Duodenal mucosa (tissue), 2 donors: ENCODE measurements around the gene TBC1D1.

ENCODE experiments used
- H3K27ac ChIP-seq: one replicate; pipeline ENCODE4 v1.7.0; 2013; ENCODE audit warnings: low read depth, low read length
- H3K27me3 ChIP-seq, 2 donors: one replicate each; pipeline ENCODE4 v1.7.0; 2013; ENCODE audit warnings: low read length in 2 of 2, control low read depth in 1 of 2; ENCODE audit not compliant: insufficient read depth in 2 of 2, control insufficient read depth in 1 of 2
- H3K36me3 ChIP-seq, 2 donors: one replicate each; pipeline ENCODE4 v1.7.0; 2013; ENCODE audit warnings: low read length in 2 of 2, control low read depth in 1 of 2; ENCODE audit not compliant: insufficient read depth in 2 of 2, control insufficient read depth in 1 of 2
- H3K4me1 ChIP-seq, 2 donors: one replicate each; pipeline ENCODE4 v1.7.0; 2013; ENCODE audit warnings: low read length in 2 of 2, control low read depth in 1 of 2; ENCODE audit not compliant: insufficient read depth in 2 of 2, control insufficient read depth in 1 of 2
- H3K4me3 ChIP-seq, 2 donors: one replicate each; pipeline ENCODE4 v1.7.0; 2013; ENCODE audit warnings: low read length in 2 of 2, low read depth in 1 of 2
- H3K9ac ChIP-seq, 2 donors: one replicate each; pipeline ENCODE4 v1.7.0; 2013; ENCODE audit warnings: low read length in 2 of 2, low read depth in 1 of 2
- H3K9me3 ChIP-seq, 2 donors: one replicate each; pipeline ENCODE4 v1.7.0; 2013; ENCODE audit warnings: low read length in 2 of 2, control low read depth in 1 of 2; ENCODE audit not compliant: control insufficient read depth in 1 of 2

The TBC1D1 gene

GRCh38 chr4:38105475-38106220 is 214.8 kb downstream of the TBC1D1 start:
- Histone ChIP-seq H3K4me3 (no peak overlapping the region), H3K9ac (no peak overlapping the region), H3K4me1 (peaks cover 14 to 15% of the 10 kb centered on the region in 2 donors), H3K36me3 (peaks cover 6 to 67% of the 10 kb centered on the region in 2 donors), H3K27me3 (no peaks in the 10 kb centered on the region), H3K27ac (no peak overlapping the region), H3K9me3 (no peaks in the 10 kb centered on the region)

GRCh38 chr4:38106311-38106710 is 215.4 kb downstream of the TBC1D1 start:
- Histone ChIP-seq H3K4me1 (peaks cover 15 to 19% of the 10 kb centered on the region in 2 donors), H3K36me3 (peaks cover 6 to 62% of the 10 kb centered on the region in 2 donors), H3K9me3 (no peaks in the 10 kb centered on the region), H3K27me3 (no peaks in the 10 kb centered on the region), H3K9ac (no peak overlapping the region), H3K4me3 (no peak overlapping the region), H3K27ac (no peak overlapping the region)

- no peak overlapping the region for H3K9ac ChIP-seq
- H3K9me3 ChIP-seq = no peaks in the 10 kb centered on the region
- H3K36me3 ChIP-seq = peaks cover 6 to 58% of the 10 kb centered on the region in 2 donors
- H3K4me1 ChIP-seq = peaks cover 15 to 19% of the 10 kb centered on the region in 2 donors
- no peak overlapping the region for H3K27ac ChIP-seq
- H3K27me3 ChIP-seq = no peaks in the 10 kb centered on the region
- no peak overlapping the region for H3K4me3 ChIP-seq
These were observed 216.1 kb downstream of the TBC1D1 start for GRCh38 chr4:38106886-38107514.

- H3K27ac ChIP-seq = no peak overlapping the region
- no peaks in the 10 kb centered on the region for H3K9me3 ChIP-seq
- peaks cover 6 to 52% of the 10 kb centered on the region in 2 donors for H3K36me3 ChIP-seq
- H3K4me3 ChIP-seq = no peak overlapping the region
- H3K4me1 ChIP-seq = peaks cover 15 to 19% of the 10 kb centered on the region in 2 donors
- H3K27me3 ChIP-seq = no peaks in the 10 kb centered on the region
- no peak overlapping the region for H3K9ac ChIP-seq
These were observed 216.9 kb downstream of the TBC1D1 start for GRCh38 chr4:38107818-38108217.

GRCh38 chr4:38109370-38109769 is 218.5 kb downstream of the TBC1D1 start:
- Histone ChIP-seq H3K9ac (no peak overlapping the region), H3K36me3 (peaks cover 0 to 43% of the 10 kb centered on the region in 2 donors), H3K27ac (no peak overlapping the region), H3K4me3 (no peak overlapping the region), H3K9me3 (no peaks in the 10 kb centered on the region), H3K4me1 (peaks cover 15 to 23% of the 10 kb centered on the region in 2 donors), H3K27me3 (no peaks in the 10 kb centered on the region)

GRCh38 chr4:38109896-38110295 is 219.0 kb downstream of the TBC1D1 start:
- no peaks in the 10 kb centered on the region for H3K27me3 ChIP-seq
- H3K4me1 ChIP-seq = peaks cover 15 to 24% of the 10 kb centered on the region in 2 donors
- H3K27ac ChIP-seq = no peak overlapping the region

GRCh38 chr4:38111024-38111423 is 220.1 kb downstream of the TBC1D1 start:
- Histone ChIP-seq H3K9me3 (no peaks in the 10 kb centered on the region), H3K36me3 (peaks cover 2 to 35% of the 10 kb centered on the region in 2 donors), H3K9ac (no peak overlapping the region), H3K27me3 (no peaks in the 10 kb centered on the region), H3K4me1 (peaks cover 15 to 24% of the 10 kb centered on the region in 2 donors), H3K27ac (no peak overlapping the region), H3K4me3 (no peak overlapping the region)

More at GRCh38 chr4:38109896-38110295, 219.0 kb downstream of the TBC1D1 start:
- Histone ChIP-seq H3K9ac (no peak overlapping the region), H3K4me3 (no peak overlapping the region), H3K9me3 (no peaks in the 10 kb centered on the region), H3K36me3 (peaks cover 0 to 41% of the 10 kb centered on the region in 2 donors)

GRCh38 chr4:38111717-38112116 is 220.8 kb downstream of the TBC1D1 start:
- H3K9ac ChIP-seq = no peak overlapping the region
- H3K4me1 ChIP-seq = peaks cover 12 to 24% of the 10 kb centered on the region in 2 donors
- no peak overlapping the region for H3K4me3 ChIP-seq
- H3K27ac ChIP-seq = no peak overlapping the region
- H3K9me3 ChIP-seq = no peaks in the 10 kb centered on the region
- H3K36me3 ChIP-seq = peaks cover 9 to 34% of the 10 kb centered on the region in 2 donors
- no peaks in the 10 kb centered on the region for H3K27me3 ChIP-seq

GRCh38 chr4:38113132-38113531 is 222.2 kb downstream of the TBC1D1 start:
- Histone ChIP-seq H3K27me3 (no peaks in the 10 kb centered on the region), H3K4me1 (peaks cover 12 to 24% of the 10 kb centered on the region in 2 donors), H3K9me3 (no peaks in the 10 kb centered on the region), H3K27ac (no peak overlapping the region), H3K36me3 (peaks cover 16 to 32% of the 10 kb centered on the region in 2 donors), H3K4me3 (no peak overlapping the region), H3K9ac (no peak overlapping the region)

- Histone ChIP-seq H3K27me3 (no peaks in the 10 kb centered on the region), H3K4me1 (peaks cover 12 to 24% of the 10 kb centered on the region in 2 donors), H3K9ac (no peak overlapping the region), H3K27ac (no peak overlapping the region), H3K36me3 (peaks cover 16 to 32% of the 10 kb centered on the region in 2 donors), H3K4me3 (no peak overlapping the region), H3K9me3 (no peaks in the 10 kb centered on the region)
These were observed 222.7 kb downstream of the TBC1D1 start for GRCh38 chr4:38113551-38113950.
